VCaP (cell line): ENCODE results near the gene PADI4.
"Not testable (repeated sequence)": the region's sequence is repeated elsewhere in the genome, so short reads cannot be mapped to it uniquely, and the experiment has no call there.

Source experiments
- H3K27ac ChIP-seq: fragments of 450-650 bp; 2 replicates; pipeline ENCODE4 v1.5.1; 2017
- TF ChIP-seq, protein P1 (sequence below): fragments of 450-650 bp; conservative IDR thresholded peaks from 2 replicates; pipeline ENCODE4 v1.5.1; 2017; ENCODE audit warnings: mild to moderate bottlenecking, moderate library complexity

Gene PADI4

DNA sequence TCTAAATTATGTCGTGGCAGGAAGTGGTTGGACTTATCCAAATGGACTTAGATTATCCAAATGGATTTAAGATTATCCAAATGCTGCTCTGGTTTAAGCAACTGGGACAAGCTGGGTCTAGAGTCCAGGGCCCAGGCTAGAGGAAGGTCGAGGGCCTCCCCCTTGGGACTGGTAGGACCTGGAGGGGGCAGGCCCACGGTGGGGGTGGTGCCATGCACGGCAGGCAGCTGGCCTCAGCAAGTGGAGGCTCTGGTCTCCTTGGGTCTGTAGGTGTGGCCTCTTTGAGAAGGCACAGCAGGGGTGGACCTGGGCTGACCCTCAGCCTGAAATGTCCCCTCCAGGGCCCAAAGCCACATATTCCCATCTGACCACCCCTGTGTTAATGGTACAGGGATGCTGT is 93.8 kb downstream of the PADI4 start:
- TF ChIP-seq, protein P1, sequence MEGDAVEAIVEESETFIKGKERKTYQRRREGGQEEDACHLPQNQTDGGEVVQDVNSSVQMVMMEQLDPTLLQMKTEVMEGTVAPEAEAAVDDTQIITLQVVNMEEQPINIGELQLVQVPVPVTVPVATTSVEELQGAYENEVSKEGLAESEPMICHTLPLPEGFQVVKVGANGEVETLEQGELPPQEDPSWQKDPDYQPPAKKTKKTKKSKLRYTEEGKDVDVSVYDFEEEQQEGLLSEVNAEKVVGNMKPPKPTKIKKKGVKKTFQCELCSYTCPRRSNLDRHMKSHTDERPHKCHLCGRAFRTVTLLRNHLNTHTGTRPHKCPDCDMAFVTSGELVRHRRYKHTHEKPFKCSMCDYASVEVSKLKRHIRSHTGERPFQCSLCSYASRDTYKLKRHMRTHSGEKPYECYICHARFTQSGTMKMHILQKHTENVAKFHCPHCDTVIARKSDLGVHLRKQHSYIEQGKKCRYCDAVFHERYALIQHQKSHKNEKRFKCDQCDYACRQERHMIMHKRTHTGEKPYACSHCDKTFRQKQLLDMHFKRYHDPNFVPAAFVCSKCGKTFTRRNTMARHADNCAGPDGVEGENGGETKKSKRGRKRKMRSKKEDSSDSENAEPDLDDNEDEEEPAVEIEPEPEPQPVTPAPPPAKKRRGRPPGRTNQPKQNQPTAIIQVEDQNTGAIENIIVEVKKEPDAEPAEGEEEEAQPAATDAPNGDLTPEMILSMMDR = no peak
- no peak overlapping the region for H3K27ac ChIP-seq

DNA sequence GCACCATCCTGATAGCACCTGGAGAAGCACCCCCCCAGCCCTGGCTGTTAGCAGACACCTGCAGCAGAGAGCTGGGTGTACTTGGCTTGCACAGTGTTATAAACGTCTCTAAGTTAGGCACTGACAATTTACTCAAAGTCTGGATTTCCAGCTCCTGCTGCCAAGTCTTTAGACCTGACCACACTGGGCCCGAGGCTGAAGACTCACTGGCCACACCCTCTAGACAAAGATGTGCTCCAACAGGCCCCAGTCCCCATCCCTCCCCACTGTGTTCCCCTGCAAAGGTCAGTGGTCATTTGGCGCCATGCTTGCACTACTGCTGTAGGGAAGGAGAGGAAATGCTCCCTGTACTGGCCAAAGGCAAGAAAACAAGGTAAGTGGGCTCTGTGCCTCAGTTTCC is 95.1 kb downstream of the PADI4 start:
- H3K27ac ChIP-seq = no peak overlapping the region
- TF ChIP-seq, protein P1 = no peak

DNA sequence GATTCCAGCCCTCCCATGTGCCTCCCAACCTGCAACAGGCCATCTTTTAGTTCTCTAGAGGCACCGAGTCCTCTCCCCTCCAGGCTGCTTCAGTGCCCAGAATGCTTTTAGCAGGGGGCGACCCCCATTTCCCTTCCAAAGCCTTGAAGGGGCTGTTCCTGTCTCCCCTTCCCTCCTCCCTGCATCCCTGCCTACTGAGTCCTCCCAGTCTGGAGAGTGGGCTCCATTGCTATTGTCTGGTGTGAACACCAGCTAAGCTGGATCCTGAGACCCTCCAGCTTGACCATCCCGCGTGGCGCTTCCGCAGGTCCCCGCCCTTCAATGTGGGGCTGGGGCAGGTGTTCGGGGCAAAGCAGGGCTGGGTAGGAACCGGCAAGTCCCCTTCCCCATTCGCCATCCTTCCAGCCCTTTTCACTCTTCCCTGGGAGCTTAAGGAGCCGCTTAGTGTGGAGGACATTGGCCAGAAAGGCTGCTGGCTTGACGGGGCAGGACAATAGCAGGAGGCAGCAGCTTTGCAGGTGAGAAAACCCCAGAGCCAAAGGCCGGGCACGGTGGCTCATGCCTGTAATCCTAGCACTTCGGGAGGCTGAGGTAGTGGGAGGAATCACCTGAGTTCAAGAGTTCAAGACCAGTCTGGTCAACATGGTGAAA is 96.2 kb downstream of the PADI4 start:
- TF ChIP-seq, protein P1 = no peak
- no peak overlapping the region for H3K27ac ChIP-seq

DNA sequence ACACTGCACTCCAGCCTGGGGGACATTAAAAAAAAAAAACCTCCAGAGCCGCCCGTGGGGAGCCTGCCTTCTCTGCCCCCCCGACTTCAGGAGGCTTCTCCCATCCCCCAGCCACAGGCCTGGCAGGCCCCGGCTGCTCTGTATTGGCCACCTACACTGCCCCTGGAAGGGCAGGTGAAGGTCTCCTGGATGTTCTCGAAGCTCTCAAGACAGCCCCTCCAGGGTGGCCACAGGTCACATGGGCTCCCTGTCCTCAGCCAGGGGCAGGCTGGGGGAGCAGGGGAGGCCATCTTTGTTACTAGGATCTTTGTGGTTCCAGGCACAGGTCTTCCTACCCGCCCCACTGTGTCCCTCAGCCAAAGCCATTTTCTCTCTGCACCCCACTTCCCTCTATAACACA is 96.8 kb downstream of the PADI4 start:
- TF ChIP-seq, protein P1 = no peak
- no peak overlapping the region for H3K27ac ChIP-seq

DNA sequence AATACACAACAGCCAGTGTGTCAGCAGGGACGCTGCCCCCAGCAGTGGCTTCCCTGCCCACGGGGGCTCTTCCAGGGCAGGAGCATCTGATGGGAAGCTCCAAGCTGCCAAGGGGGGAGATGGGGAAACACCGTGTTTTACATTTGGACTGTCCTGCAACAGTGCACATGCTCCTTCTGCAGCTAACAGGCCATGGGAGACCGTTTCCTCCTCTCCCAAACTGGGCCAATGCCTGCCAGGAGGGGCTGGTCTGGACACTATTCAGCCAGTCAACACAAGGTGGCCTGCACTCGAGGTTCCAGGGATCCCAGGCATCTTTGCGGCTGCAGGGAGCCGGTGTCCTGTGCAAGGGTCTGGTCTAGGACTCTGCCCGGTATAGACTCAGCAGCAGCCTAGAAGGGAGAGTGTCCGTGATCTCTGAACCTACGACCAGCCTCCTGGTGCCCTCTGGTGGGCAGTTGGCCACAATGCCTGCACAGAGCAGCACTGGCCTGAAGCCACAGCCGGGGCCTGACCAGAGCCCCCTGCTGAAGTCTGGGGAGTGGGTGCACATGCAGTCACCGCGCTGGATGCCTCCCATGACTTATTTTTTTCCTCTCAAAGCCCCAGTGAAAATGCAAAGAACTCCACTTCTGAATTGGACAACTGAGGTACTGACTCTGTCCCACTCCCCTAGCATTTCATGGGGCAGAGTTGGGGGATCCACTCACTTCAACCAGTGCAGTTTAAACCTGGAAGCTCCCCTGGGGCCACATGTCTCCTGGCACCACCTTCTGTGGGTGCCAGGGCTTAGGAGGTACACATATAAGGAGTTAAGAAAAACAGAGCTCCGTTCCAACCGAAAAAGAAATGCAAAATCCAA is 98.1 kb downstream of the PADI4 start:
- TF ChIP-seq, protein P1 = peak; percentile 89
- H3K27ac ChIP-seq = no peak overlapping the region

DNA sequence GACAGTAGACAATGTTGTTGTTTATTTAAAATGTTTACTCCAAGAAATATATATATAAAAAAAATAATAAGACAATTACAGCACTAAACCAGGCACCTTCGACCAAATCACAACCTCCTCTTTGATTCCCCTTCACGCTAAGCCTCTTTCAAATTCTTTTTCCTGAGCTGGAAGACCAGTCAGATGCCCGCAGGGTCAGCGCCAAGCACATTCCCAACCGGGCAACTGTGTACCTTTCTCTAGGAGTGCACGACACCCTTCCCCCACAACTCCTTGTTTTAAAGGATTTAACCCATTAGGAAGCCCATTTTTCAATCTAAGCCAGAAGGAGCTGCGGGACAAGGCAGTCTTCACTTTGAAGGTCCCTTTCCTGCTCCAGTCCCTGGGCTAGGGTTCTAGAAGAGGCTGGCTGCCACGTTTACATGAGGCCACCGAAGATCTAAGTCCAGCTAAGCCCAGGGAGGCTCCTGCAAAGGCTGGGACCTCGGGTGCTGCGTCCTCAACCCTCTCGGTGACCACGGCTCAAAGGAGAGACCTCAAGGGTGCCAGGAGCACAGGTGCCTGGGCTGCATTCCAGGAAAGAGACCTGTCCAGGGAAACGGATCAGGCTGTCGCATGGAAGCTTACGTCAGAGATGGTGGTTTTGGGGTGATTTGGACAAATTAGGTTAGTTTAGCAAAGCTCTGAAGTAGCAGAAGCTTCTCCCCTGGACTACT is 98.9 kb downstream of the PADI4 start:
- H3K27ac ChIP-seq = not testable (repeated sequence)

DNA sequence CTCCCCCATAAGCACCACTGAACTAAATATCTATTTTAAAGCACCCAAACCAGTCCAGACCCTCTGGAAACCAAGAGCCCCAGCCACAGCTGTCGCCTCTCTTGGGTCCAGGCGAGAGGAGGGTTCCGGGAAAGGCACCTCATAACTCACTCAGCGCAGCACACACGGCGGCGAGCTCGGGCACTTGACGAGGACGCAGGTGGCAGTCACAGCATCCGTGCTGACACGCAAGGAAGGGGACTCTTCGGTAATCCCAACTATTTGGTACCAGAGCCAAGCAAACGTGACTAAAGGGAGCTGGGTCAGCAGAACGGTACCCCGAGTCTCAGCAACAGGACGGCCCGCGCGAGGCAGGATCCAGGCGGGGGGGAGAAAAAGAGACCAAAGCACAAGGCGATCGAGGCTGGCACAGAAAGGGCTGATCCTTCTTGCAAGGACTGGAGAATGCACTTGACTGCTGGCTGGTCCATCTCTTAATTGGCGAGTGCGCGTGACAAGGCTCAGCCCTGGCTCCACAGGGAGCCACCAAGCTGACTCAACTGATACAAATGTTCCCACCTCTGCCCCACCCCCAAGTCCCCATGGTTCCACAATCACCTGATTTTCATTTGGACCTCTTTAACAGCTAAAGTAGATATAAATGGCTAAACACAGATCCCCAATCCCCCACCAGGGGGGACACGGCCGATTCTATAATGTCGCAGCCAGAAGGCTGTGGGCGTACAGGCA is 100.0 kb downstream of the PADI4 start:
- H3K27ac ChIP-seq = not testable (repeated sequence)

DNA sequence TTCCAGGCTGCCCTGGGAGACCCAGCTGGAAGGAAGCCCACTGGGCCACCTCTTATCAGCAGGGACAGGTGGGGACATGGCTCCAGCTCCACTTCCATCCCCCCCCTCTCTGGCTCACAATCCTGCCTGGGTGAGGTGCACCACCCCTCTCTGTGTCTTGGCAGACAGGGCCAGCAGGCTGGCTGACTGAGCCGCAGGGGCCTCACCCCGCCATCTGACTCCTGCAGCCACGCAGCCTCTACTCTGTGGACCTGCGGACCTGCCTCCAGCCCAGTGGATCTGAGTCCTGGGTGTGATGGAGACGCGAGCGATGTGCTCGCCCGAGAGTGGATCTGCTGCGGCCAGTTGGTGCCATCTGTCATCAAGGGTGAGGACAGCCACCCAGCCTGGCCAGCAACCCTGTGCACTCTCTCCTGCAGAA is 101.4 kb downstream of the PADI4 start:
- H3K27ac ChIP-seq = no peak overlapping the region
- TF ChIP-seq, protein P1 = no peak
